ENCODE measurements around the gene DMTF1.

DNA sequence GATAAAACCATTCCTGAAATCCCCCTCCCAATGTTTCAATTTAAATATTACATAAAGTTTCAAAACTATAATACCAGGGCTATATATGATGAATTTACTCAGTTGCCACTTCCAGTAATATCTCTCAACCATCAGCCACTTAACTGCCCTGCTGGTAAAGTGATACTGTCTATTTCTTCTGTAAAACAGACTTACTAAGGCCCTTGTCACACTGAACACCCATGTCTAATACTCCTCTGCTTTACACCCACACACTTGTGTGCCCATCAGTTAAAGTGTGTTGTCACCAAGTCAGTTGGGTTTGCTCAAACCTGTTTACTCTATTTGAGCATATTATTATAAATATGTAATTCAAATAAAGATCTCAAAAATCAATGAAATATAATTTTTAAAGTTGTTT lies 29.1 kb upstream of the DMTF1 start:
- TF ChIP-seq SMARCB1 (IDR thresholded peaks at IDR 0.05; ENCODE audit: insufficient read length, low read depth) = no peak
- TF ChIP-seq, protein P1, sequence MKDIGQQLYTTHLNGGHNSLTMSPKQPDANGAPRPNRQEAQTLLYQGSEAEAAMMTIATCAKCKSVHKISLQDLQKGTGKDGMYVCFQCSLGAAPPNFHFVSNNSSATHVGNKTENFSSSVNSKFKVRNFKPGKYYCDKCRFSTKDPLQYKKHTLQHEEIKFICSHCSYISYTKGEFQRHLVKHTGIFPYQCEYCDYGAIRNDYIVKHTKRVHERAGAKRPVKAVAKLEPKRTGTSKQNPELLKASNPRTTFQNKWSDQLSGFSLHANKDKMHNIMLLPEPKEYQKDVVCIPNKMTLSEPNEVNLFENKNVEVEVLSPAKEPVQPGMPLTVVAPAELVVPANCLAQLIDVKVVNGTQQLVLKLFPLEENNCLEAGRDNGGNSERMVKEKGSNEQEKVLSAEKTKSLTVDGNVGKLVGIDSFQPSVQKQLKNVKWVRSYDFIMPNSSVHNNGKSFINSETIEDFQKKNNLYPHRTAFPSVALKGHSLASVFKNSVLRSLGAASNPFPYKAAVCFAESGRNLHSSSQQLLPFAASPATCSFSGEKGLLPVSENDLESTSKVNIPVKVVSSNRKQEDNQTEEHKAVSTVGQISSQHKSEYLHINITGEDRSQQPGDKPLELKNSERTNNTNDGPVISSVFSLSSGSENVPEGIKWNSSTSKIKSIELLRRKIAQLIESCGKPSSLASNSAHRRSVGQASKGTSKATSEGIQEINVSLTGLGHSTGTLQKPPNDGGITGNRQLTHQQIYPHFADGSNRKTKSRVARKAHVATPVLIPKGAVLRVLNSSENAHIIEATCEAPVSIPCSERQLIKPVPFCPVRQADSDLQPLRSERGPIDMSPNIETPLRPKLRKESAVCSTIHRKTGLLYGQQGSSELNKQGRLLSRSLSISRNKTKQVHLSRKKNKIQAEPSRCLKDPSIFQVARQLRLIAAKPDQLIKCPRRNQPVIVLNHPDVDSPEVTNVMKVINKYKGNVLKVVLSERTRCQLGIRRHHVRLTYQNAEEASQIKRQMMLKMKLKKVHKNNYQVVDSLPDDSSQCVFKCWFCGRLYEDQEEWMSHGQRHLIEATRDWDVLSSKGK (CRISPR knock-in tag; IDR thresholded peaks at IDR 0.05) = no peak
- TF ChIP-seq FOXK2 (conservative IDR thresholded peaks at IDR 0.05 in 1 of 2, IDR thresholded peaks at IDR 0.05 in 1 of 2; ENCODE audit: low read depth in 2 of 2) = no peak
- TF ChIP-seq ELF4 (CRISPR knock-in tag; IDR thresholded peaks at IDR 0.05) = no peak

Measured in K562 (cell line).